HFFc6 (cell line): ENCODE data around the gene CSTB. TPM values are rescaled to one million over a fixed set of nuclear protein-coding genes. Genes with fewer than 3 reads are reported as not detected.

Experiments
- DNase-seq: peaks from one replicate; pipeline ENCODE4 v3.0.0-alpha.2; 2018
- H3K27ac Mint-ChIP-seq: 2 replicates; pipeline ENCODE4 v1.8.0; 2020; ENCODE audit warnings: mild to moderate bottlenecking, mixed read lengths
- H3K27me3 Mint-ChIP-seq: 2 replicates; pipeline ENCODE4 v1.8.0; 2021; ENCODE audit warnings: mild to moderate bottlenecking, moderate library complexity, mixed read lengths; ENCODE audit not compliant: insufficient read depth
- H3K36me3 Mint-ChIP-seq: 2 replicates; pipeline ENCODE4 v1.8.0; 2021; ENCODE audit warnings: low read depth, mixed read lengths
- H3K4me1 Mint-ChIP-seq: 2 replicates; pipeline ENCODE4 v1.8.0; 2020; ENCODE audit warnings: low read depth, mixed read lengths
- H3K4me3 Mint-ChIP-seq: 2 replicates; pipeline ENCODE4 v1.8.0; 2020; ENCODE audit warnings: mild to moderate bottlenecking, moderate library complexity, mixed read lengths
- H3K9me3 Mint-ChIP-seq: 2 replicates; pipeline ENCODE4 v1.8.0; 2020; ENCODE audit warnings: mild to moderate bottlenecking, mixed read lengths
- CTCF ChIP-seq: fragments of 200-600 bp; sonication (generic); IDR thresholded peaks from 2 replicates; pipeline ENCODE4 v1.5.0; 2021; ENCODE audit warnings: antibody characterized with exemption, mild to moderate bottlenecking
- total RNA-seq, 6 experiments: library from RNA; stranded (reverse); fragmentation: NEBNext Ultra II Directional; extraction: Animal tissue kit (Norgen Biotek cat#: 25700); gene quantifications; 2 replicates in 1 of 6; 3 replicates in 5 of 6; pipeline ENCODE4 v1.2.3, GENCODE V29; 2021

The CSTB gene
- total RNA-seq, 6 experiments from 2014 or later = 56.7 to 71.4 (median 66.9) TPM

GRCh38 chr21:43815107-43815613 is 39.1 kb upstream of the CSTB start:
- H3K9me3 Mint-ChIP-seq = peaks cover 11% of the 10 kb centered on the region
- peaks cover 8% of the 10 kb centered on the region for H3K36me3 Mint-ChIP-seq
- no peak for DNase-seq
- H3K4me1 Mint-ChIP-seq = peaks cover 6% of the 10 kb centered on the region
- H3K27ac Mint-ChIP-seq = no peak overlapping the region
- no peak overlapping the region for H3K4me3 Mint-ChIP-seq
- TF ChIP-seq CTCF = no peak
- peaks cover 2% of the 10 kb centered on the region for H3K27me3 Mint-ChIP-seq

GRCh38 chr21:43814215-43815106 is 38.4 kb upstream of the CSTB start:
- DNase-seq = no peak
- no peak for TF ChIP-seq CTCF
- Mint-ChIP-seq H3K27ac (no peak overlapping the region), H3K27me3 (peaks cover 2% of the 10 kb centered on the region), H3K9me3 (peaks cover 11% of the 10 kb centered on the region), H3K4me3 (no peak overlapping the region), H3K4me1 (peaks cover 6% of the 10 kb centered on the region), H3K36me3 (peaks cover 8% of the 10 kb centered on the region)

- TF ChIP-seq CTCF = no peak
- no peak overlapping the region for H3K27ac Mint-ChIP-seq
- peaks cover 2% of the 10 kb centered on the region; the same call in 1 of the 2 replicates for H3K27me3 Mint-ChIP-seq
- peaks cover 5% of the 10 kb centered on the region for H3K9me3 Mint-ChIP-seq
- H3K4me3 Mint-ChIP-seq = no peak overlapping the region
- H3K36me3 Mint-ChIP-seq = peaks cover 2% of the 10 kb centered on the region
- H3K4me1 Mint-ChIP-seq = peaks cover 6% of the 10 kb centered on the region
- no peak for DNase-seq
Observed at GRCh38 chr21:43813656-43813980, 37.5 kb upstream of the CSTB start.

- Mint-ChIP-seq H3K9me3 (no peaks in the 10 kb centered on the region), H3K4me1 (peaks cover 6% of the 10 kb centered on the region), H3K4me3 (no peak overlapping the region), H3K27me3 (no peaks in the 10 kb centered on the region; the same call in none of the 2 replicates), H3K36me3 (no peaks in the 10 kb centered on the region), H3K27ac (no peak overlapping the region)
- DNase-seq = no peak
- no peak for TF ChIP-seq CTCF
Observed at GRCh38 chr21:43812957-43813655, 37.0 kb upstream of the CSTB start.

- peaks cover 6% of the 10 kb centered on the region for H3K4me1 Mint-ChIP-seq
- H3K9me3 Mint-ChIP-seq = no peaks in the 10 kb centered on the region
- no peaks in the 10 kb centered on the region; the same call in none of the 2 replicates for H3K27me3 Mint-ChIP-seq
- no peaks in the 10 kb centered on the region for H3K36me3 Mint-ChIP-seq
- H3K27ac Mint-ChIP-seq = no peak overlapping the region
- no peak overlapping the region for H3K4me3 Mint-ChIP-seq
- no peak for TF ChIP-seq CTCF
- no peak for DNase-seq
Observed at GRCh38 chr21:43812139-43812821, 36.2 kb upstream of the CSTB start.
